HEK293 (cell line): ENCODE results near the gene MAGI1.

Experiments
- CTCF ChIA-PET: fragments of 350-600 bp; formaldehyde crosslinking; extraction: SDS; loops from one replicate; lab custom pipeline; 2021; ENCODE audit warnings: antibody characterized with exemption; lab: Yijun Ruan, JAX
- POLR2A ChIA-PET: fragments of 300-600 bp; formaldehyde crosslinking; extraction: SDS; loops from one replicate; lab custom pipeline; 2020; ENCODE audit warnings: antibody characterized with exemption, inconsistent platforms; lab: Yijun Ruan, JAX
- H3K27ac ChIP-seq: fragments of 200-500 bp; sonication (Bioruptor generic); 2 replicates; pipeline ENCODE4 v1.5.1; 2014; ENCODE audit warnings: low read depth, low read length, control low read depth, inconsistent platforms; ENCODE audit errors: extremely low read depth
- H3K36me3 ChIP-seq, 2 experiments: fragments of 200-500 bp in 1 of 2; sonication (Bioruptor generic) in 1 of 2; 1 replicate in 1 of 2; 2 replicates in 1 of 2; pipeline ENCODE4 v1.5.1; 2014 to 2017; ENCODE audit warnings: inconsistent platforms in 2 of 2, low read length in 2 of 2; ENCODE audit not compliant: control insufficient read depth in 2 of 2, insufficient read depth in 1 of 2
- H3K4me1 ChIP-seq: fragments of 200-500 bp; sonication (Bioruptor generic); 2 replicates; pipeline ENCODE4 v1.5.1; 2014; ENCODE audit warnings: mild to moderate bottlenecking, low read length, inconsistent platforms; ENCODE audit not compliant: control insufficient read depth, insufficient read depth
- H3K4me3 ChIP-seq: 2 replicates; pipeline ENCODE4 v1.5.1; 2011; ENCODE audit warnings: low read depth, mild to moderate bottlenecking, control low read depth, low read length, moderate library complexity
- H3K9me3 ChIP-seq: fragments of 200-500 bp; sonication (Bioruptor generic); 2 replicates; pipeline ENCODE4 v1.5.1; 2014; ENCODE audit warnings: low read depth, low read length, inconsistent platforms; ENCODE audit not compliant: control insufficient read depth, insufficient read depth
- BCL11A ChIP-seq: fragments of 450-650 bp; formaldehyde crosslinking; IDR thresholded peaks from 2 replicates; pipeline ENCODE4 v1.5.1; 2016; ENCODE audit warnings: low read depth, missing biosample characterization, missing genetic modification characterization
- FEZF1 ChIP-seq: fragments of 450-650 bp; formaldehyde crosslinking; IDR thresholded peaks from 2 replicates; pipeline ENCODE4 v1.5.1; 2016; ENCODE audit warnings: missing biosample characterization, missing genetic modification characterization
- SCRT1 ChIP-seq: fragments of 450-650 bp; formaldehyde crosslinking; IDR thresholded peaks from 2 replicates; pipeline ENCODE4 v1.5.1; 2016; ENCODE audit warnings: missing biosample characterization, missing genetic modification characterization, borderline replicate concordance
- SCRT2 ChIP-seq: fragments of 450-650 bp; formaldehyde crosslinking; IDR thresholded peaks from 2 replicates; pipeline ENCODE4 v1.5.1; 2016; ENCODE audit warnings: missing biosample characterization, missing genetic modification characterization
- ZNF133 ChIP-seq: fragments of 450-650 bp; formaldehyde crosslinking; IDR thresholded peaks from 2 replicates; pipeline ENCODE4 v1.5.1; 2016; ENCODE audit warnings: missing biosample characterization, missing genetic modification characterization
- ZNF16 ChIP-seq: fragments of 450-650 bp; formaldehyde crosslinking; IDR thresholded peaks from 2 replicates; pipeline ENCODE4 v1.5.1; 2016; ENCODE audit warnings: low read depth, missing biosample characterization, missing genetic modification characterization
- ZNF202 ChIP-seq: fragments of 450-650 bp; formaldehyde crosslinking; IDR thresholded peaks from 2 replicates; pipeline ENCODE4 v1.5.1; 2016; ENCODE audit warnings: missing biosample characterization, missing genetic modification characterization, borderline replicate concordance
- ZNF423 ChIP-seq: fragments of 450-650 bp; formaldehyde crosslinking; IDR thresholded peaks from 2 replicates; pipeline ENCODE4 v1.5.1; 2016; ENCODE audit warnings: missing biosample characterization, missing genetic modification characterization
- ZNF433 ChIP-seq: fragments of 450-650 bp; formaldehyde crosslinking; IDR thresholded peaks from 2 replicates; pipeline ENCODE4 v1.5.1; 2016; ENCODE audit warnings: missing biosample characterization, missing genetic modification characterization, low read depth
- ZNF521 ChIP-seq: fragments of 450-650 bp; formaldehyde crosslinking; IDR thresholded peaks from 2 replicates; pipeline ENCODE4 v1.5.1; 2017; ENCODE audit warnings: missing biosample characterization, mild to moderate bottlenecking, missing genetic modification characterization
- ZNF530 ChIP-seq: fragments of 450-650 bp; formaldehyde crosslinking; IDR thresholded peaks from 2 replicates; pipeline ENCODE4 v1.5.1; 2016; ENCODE audit warnings: low read depth, missing biosample characterization, missing genetic modification characterization
- ZNF544 ChIP-seq: fragments of 450-650 bp; formaldehyde crosslinking; IDR thresholded peaks from 2 replicates; pipeline ENCODE4 v1.5.0; 2017; ENCODE audit warnings: missing biosample characterization, missing genetic modification characterization
- ZNF830 ChIP-seq: fragments of 450-650 bp; IDR thresholded peaks from 2 replicates; pipeline ENCODE4 v1.5.0; 2018; ENCODE audit warnings: missing biosample characterization, missing genetic modification characterization, low read depth, mild to moderate bottlenecking, moderate library complexity
- ZNF843 ChIP-seq: fragments of 450-650 bp; formaldehyde crosslinking; IDR thresholded peaks from 2 replicates; pipeline ENCODE4 v1.5.1; 2016; ENCODE audit warnings: missing biosample characterization, missing genetic modification characterization
- TF ChIP-seq, protein P1 (sequence below): fragments of 450-650 bp; formaldehyde crosslinking; IDR thresholded peaks from 2 replicates; pipeline ENCODE4 v1.5.1; 2016; ENCODE audit warnings: missing biosample characterization, missing genetic modification characterization
- TF ChIP-seq, protein P2 (sequence below): fragments of 450-650 bp; formaldehyde crosslinking; IDR thresholded peaks from 2 replicates; pipeline ENCODE4 v1.5.1; 2016; ENCODE audit warnings: missing biosample characterization, missing genetic modification characterization
- TF ChIP-seq, protein P3 (sequence below): fragments of 450-650 bp; formaldehyde crosslinking; IDR thresholded peaks from 2 replicates; pipeline ENCODE4 v1.5.1; 2016; ENCODE audit warnings: missing biosample characterization, missing genetic modification characterization
- TF ChIP-seq, protein P4 (sequence below): fragments of 450-650 bp; IDR thresholded peaks from 2 replicates; pipeline ENCODE4 v1.5.1; 2018; ENCODE audit warnings: missing biosample characterization, mild to moderate bottlenecking, missing genetic modification characterization

The MAGI1 gene

DNA sequence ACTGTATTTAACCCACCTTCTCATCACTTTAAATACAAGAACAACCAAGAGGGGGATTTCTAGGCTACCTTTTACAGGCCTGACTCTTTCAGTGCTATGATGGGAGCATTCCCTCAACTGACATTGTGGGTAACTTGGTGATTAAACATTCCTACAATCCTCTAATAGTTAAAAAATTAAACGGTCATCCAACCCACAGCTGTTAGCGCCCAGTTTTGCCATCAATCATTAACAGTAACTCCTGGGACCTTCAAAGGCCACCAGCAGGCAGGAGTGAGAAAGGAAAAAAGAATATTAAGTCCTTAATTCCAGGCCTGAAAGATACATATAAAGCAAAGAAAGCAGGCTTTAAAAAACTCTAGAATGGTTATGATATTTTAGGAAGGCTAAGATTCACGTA lies 512.1 kb downstream of the MAGI1 start:
- no peaks in the 10 kb centered on the region for H3K9me3 ChIP-seq
- H3K27ac ChIP-seq: no peak overlapping the region
- POLR2A ChIA-PET: no interaction called here
- no peaks in the 10 kb centered on the region for H3K36me3 ChIP-seq
- H3K4me3 ChIP-seq: no peak overlapping the region
- TF ChIP-seq BCL11A (tag by site-specific recombination): no peak
- TF ChIP-seq ZNF830 (tag by site-specific recombination): no peak
- TF ChIP-seq ZNF202 (tag by site-specific recombination): no peak
- TF ChIP-seq ZNF133: no peak
- TF ChIP-seq ZNF423 (tag by site-specific recombination): no peak
- TF ChIP-seq, protein P1, sequence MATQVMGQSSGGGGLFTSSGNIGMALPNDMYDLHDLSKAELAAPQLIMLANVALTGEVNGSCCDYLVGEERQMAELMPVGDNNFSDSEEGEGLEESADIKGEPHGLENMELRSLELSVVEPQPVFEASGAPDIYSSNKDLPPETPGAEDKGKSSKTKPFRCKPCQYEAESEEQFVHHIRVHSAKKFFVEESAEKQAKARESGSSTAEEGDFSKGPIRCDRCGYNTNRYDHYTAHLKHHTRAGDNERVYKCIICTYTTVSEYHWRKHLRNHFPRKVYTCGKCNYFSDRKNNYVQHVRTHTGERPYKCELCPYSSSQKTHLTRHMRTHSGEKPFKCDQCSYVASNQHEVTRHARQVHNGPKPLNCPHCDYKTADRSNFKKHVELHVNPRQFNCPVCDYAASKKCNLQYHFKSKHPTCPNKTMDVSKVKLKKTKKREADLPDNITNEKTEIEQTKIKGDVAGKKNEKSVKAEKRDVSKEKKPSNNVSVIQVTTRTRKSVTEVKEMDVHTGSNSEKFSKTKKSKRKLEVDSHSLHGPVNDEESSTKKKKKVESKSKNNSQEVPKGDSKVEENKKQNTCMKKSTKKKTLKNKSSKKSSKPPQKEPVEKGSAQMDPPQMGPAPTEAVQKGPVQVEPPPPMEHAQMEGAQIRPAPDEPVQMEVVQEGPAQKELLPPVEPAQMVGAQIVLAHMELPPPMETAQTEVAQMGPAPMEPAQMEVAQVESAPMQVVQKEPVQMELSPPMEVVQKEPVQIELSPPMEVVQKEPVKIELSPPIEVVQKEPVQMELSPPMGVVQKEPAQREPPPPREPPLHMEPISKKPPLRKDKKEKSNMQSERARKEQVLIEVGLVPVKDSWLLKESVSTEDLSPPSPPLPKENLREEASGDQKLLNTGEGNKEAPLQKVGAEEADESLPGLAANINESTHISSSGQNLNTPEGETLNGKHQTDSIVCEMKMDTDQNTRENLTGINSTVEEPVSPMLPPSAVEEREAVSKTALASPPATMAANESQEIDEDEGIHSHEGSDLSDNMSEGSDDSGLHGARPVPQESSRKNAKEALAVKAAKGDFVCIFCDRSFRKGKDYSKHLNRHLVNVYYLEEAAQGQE (tag by site-specific recombination): no peak
- TF ChIP-seq ZNF843: no peak
- TF ChIP-seq, protein P2, sequence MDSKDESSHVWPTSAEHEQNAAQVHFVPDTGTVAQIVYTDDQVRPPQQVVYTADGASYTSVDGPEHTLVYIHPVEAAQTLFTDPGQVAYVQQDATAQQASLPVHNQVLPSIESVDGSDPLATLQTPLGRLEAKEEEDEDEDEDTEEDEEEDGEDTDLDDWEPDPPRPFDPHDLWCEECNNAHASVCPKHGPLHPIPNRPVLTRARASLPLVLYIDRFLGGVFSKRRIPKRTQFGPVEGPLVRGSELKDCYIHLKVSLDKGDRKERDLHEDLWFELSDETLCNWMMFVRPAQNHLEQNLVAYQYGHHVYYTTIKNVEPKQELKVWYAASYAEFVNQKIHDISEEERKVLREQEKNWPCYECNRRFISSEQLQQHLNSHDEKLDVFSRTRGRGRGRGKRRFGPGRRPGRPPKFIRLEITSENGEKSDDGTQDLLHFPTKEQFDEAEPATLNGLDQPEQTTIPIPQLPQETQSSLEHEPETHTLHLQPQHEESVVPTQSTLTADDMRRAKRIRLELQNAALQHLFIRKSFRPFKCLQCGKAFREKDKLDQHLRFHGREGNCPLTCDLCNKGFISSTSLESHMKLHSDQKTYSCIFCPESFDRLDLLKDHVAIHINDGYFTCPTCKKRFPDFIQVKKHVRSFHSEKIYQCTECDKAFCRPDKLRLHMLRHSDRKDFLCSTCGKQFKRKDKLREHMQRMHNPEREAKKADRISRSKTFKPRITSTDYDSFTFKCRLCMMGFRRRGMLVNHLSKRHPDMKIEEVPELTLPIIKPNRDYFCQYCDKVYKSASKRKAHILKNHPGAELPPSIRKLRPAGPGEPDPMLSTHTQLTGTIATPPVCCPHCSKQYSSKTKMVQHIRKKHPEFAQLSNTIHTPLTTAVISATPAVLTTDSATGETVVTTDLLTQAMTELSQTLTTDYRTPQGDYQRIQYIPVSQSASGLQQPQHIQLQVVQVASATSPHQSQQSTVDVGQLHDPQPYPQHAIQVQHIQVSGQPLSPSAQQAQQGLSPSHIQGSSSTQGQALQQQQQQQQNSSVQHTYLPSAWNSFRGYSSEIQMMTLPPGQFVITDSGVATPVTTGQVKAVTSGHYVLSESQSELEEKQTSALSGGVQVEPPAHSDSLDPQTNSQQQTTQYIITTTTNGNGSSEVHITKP (tag by site-specific recombination): no peak
- TF ChIP-seq ZNF530 (tag by site-specific recombination): no peak
- no peak for TF ChIP-seq ZNF521 (tag by site-specific recombination)
- TF ChIP-seq, protein P3, sequence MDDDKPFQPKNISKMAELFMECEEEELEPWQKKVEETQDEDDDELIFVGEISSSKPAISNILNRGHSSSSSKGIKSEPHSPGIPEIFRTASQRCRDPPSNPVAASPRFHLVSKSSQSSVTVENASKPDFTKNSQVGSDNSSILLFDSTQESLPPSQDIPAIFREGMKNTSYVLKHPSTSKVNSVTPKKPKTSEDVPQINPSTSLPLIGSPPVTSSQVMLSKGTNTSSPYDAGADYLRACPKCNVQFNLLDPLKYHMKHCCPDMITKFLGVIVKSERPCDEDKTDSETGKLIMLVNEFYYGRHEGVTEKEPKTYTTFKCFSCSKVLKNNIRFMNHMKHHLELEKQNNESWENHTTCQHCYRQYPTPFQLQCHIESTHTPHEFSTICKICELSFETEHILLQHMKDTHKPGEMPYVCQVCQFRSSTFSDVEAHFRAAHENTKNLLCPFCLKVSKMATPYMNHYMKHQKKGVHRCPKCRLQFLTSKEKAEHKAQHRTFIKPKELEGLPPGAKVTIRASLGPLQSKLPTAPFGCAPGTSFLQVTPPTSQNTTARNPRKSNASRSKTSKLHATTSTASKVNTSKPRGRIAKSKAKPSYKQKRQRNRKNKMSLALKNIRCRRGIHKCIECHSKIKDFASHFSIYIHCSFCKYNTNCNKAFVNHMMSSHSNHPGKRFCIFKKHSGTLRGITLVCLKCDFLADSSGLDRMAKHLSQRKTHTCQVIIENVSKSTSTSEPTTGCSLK (tag by site-specific recombination): no peak
- no peak for TF ChIP-seq ZNF544 (tag by site-specific recombination)
- TF ChIP-seq ZNF433 (tag by site-specific recombination): no peak
- no peaks in the 10 kb centered on the region for H3K4me1 ChIP-seq
- CTCF ChIA-PET: no interaction called here

DNA sequence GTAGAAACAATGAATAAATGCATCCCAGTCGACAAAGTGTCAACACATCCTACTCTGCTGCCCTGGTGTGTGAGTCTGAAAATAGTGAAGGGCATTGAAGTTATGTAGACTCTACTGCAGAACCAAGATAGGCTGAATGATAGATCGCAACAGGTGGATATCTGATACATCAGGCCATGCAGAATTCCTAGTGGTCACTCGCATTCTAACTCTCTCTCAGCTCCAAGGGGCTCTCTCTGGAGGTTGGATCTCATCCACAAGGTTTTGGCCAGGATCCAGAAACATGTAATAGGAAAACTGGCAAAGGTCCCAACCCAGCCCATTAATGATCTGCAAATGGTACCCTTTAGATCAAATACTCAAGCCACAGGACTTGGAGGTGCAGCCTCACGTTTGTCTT lies 514.1 kb downstream of the MAGI1 start:
- 0 out of 2 replicates have a peak, but pooled peaks have one; percentile 6 for TF ChIP-seq FEZF1 (tag by site-specific recombination)
- no peak for TF ChIP-seq ZNF16 (tag by site-specific recombination)
- TF ChIP-seq SCRT2 (tag by site-specific recombination): peak; percentile 68
- no peak for TF ChIP-seq SCRT1
- TF ChIP-seq, protein P4, sequence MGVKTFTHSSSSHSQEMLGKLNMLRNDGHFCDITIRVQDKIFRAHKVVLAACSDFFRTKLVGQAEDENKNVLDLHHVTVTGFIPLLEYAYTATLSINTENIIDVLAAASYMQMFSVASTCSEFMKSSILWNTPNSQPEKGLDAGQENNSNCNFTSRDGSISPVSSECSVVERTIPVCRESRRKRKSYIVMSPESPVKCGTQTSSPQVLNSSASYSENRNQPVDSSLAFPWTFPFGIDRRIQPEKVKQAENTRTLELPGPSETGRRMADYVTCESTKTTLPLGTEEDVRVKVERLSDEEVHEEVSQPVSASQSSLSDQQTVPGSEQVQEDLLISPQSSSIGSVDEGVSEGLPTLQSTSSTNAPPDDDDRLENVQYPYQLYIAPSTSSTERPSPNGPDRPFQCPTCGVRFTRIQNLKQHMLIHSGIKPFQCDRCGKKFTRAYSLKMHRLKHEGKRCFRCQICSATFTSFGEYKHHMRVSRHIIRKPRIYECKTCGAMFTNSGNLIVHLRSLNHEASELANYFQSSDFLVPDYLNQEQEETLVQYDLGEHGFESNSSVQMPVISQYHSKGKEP (tag by site-specific recombination): peak; percentile 55; the same call in 1 of the 2 replicates
- Histone ChIP-seq H3K9me3 (no peaks in the 10 kb centered on the region), H3K4me1 (no peaks in the 10 kb centered on the region), H3K4me3 (no peak overlapping the region), H3K27ac (no peak overlapping the region), H3K36me3 (no peaks in the 10 kb centered on the region)
- CTCF ChIA-PET: no interaction called here
- POLR2A ChIA-PET: no interaction called here
